ENCODE data around the gene EEFSEC. TPM values are rescaled to one million over a fixed set of nuclear protein-coding genes. Genes with fewer than 3 reads are reported as not detected.

EEFSEC gene, protein sequence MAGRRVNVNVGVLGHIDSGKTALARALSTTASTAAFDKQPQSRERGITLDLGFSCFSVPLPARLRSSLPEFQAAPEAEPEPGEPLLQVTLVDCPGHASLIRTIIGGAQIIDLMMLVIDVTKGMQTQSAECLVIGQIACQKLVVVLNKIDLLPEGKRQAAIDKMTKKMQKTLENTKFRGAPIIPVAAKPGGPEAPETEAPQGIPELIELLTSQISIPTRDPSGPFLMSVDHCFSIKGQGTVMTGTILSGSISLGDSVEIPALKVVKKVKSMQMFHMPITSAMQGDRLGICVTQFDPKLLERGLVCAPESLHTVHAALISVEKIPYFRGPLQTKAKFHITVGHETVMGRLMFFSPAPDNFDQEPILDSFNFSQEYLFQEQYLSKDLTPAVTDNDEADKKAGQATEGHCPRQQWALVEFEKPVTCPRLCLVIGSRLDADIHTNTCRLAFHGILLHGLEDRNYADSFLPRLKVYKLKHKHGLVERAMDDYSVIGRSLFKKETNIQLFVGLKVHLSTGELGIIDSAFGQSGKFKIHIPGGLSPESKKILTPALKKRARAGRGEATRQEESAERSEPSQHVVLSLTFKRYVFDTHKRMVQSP
- 14.3 and 15.6 TPM in 2 replicates for total RNA-seq
- long read RNA-seq, partial matches to known transcripts, result 0 of 5 reads
- long read RNA-seq, other reads (novel, unspliced or antisense), result 2 of 5 reads

DNA sequence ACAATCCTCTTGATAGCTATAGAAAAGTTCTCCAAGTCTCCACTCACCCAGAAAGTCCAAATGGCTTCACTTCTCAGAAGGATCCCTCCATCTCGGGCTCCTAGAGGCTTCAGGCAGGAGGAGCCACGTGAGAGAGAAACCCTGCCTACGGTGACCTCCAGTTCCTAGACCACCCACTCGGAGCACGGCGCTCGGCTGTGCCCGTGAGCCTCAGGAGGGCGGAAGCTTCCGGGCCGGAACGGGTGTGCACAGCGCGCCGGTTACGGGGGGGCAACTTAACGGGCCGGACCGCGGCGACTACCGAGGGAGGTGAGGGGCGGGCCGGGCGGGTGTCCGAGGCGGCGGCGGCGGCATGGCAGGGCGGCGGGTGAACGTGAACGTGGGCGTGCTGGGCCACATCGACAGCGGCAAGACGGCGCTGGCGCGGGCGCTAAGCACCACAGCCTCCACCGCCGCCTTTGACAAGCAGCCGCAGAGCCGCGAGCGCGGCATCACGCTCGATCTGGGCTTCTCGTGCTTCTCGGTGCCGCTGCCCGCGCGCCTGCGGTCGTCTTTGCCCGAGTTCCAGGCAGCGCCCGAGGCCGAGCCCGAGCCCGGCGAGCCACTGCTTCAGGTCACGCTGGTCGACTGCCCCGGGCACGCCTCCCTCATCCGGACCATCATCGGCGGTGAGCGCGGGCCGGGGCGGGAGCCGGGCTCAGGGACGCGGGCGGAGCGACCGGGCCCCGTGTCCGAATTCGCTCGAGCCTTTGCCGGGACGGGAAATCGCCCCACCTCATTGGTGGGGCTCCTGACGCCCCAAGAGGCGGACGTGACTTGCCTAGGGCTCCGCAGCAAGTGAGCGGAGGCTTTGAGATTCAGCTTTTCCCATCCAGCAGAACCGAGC, at the start of gene EEFSEC:
TSS of gene EEFSEC (plus strand) at position 326 of the 886 bp plus-strand sequence. CDS start at position 353, 27 bp downstream.
- TF ChIP-seq, protein P1, sequence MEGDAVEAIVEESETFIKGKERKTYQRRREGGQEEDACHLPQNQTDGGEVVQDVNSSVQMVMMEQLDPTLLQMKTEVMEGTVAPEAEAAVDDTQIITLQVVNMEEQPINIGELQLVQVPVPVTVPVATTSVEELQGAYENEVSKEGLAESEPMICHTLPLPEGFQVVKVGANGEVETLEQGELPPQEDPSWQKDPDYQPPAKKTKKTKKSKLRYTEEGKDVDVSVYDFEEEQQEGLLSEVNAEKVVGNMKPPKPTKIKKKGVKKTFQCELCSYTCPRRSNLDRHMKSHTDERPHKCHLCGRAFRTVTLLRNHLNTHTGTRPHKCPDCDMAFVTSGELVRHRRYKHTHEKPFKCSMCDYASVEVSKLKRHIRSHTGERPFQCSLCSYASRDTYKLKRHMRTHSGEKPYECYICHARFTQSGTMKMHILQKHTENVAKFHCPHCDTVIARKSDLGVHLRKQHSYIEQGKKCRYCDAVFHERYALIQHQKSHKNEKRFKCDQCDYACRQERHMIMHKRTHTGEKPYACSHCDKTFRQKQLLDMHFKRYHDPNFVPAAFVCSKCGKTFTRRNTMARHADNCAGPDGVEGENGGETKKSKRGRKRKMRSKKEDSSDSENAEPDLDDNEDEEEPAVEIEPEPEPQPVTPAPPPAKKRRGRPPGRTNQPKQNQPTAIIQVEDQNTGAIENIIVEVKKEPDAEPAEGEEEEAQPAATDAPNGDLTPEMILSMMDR (IDR thresholded peaks at IDR 0.05), result no peak
- peak within 1 kb of the TSS; percentile 90 for H3K27ac Mint-ChIP-seq (ENCODE audit: unreplicated experiment)
- peak; percentile 90 for DNase-seq (ENCODE audit: extremely low spot score, unreplicated experiment)
- H3K27me3 Mint-ChIP-seq (ENCODE audit: unreplicated experiment), result peaks cover 6% of the 10 kb centered on the region
- peaks cover 22% of the 10 kb centered on the region for H3K36me3 Mint-ChIP-seq (ENCODE audit: unreplicated experiment)
- H3K9me3 Mint-ChIP-seq (ENCODE audit: unreplicated experiment), result peaks cover 14% of the 10 kb centered on the region
- peak within 1 kb of the TSS; percentile 90 for H3K4me3 Mint-ChIP-seq (ENCODE audit: unreplicated experiment)
- peaks cover 10% of the 10 kb centered on the region for H3K4me1 Mint-ChIP-seq (ENCODE audit: unreplicated experiment)

DNA sequence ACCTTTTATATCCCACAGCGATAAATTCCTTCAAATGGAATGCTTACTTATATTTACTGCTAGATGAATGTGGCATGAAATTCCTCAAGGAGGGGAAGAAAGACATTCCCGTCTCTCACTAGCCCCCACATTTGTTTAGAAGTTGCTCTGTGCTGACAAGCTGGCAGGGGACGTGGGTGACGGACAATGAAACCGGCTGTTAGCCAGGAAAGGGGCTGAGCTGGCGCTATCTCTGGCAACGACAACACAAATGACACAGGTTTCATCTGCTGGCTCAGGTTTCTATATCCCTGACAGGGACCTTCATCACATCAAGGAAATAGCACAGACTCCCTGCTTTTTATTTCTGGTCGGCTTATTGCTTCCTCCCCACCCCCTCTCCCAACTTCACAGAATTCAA, 45.4 kb upstream of the EEFSEC start:
- TF ChIP-seq, protein P1 (IDR thresholded peaks at IDR 0.05), result no peak
- peaks cover 21% of the 10 kb centered on the region for H3K4me1 Mint-ChIP-seq (ENCODE audit: unreplicated experiment)
- H3K27ac Mint-ChIP-seq (ENCODE audit: unreplicated experiment), result no peak overlapping the region
- no peaks in the 10 kb centered on the region for H3K27me3 Mint-ChIP-seq (ENCODE audit: unreplicated experiment)
- H3K9me3 Mint-ChIP-seq (ENCODE audit: unreplicated experiment), result no peaks in the 10 kb centered on the region
- no peak for DNase-seq (ENCODE audit: extremely low spot score, unreplicated experiment)
- no peak overlapping the region for H3K4me3 Mint-ChIP-seq (ENCODE audit: unreplicated experiment)
- H3K36me3 Mint-ChIP-seq (ENCODE audit: unreplicated experiment), result peaks cover 19% of the 10 kb centered on the region

DNA sequence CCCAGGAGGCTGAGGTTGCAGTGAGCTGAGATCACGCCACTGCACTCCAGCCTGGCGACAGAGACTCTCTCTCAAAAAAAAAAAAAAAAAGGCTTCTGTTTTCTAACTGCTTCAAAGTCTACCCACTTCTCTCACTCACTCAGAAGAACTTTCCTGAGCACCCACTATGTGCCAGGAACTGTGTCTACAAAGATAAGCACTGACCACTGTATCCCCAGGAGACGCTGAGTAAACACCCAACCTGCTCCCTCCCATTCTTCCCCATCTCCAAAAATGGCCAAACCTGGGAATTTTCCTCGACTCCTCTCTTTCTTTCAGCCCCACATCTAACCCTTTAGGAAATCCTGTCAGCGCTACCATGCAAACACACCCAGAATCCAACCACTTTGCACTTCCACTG, 42.1 kb upstream of the EEFSEC start:
- Mint-ChIP-seq H3K4me3 (ENCODE audit: unreplicated experiment) (no peak overlapping the region), H3K27ac (ENCODE audit: unreplicated experiment) (peak overlapping the region; percentile 96)
- TF ChIP-seq, protein P1 (IDR thresholded peaks at IDR 0.05), result no peak

DNA sequence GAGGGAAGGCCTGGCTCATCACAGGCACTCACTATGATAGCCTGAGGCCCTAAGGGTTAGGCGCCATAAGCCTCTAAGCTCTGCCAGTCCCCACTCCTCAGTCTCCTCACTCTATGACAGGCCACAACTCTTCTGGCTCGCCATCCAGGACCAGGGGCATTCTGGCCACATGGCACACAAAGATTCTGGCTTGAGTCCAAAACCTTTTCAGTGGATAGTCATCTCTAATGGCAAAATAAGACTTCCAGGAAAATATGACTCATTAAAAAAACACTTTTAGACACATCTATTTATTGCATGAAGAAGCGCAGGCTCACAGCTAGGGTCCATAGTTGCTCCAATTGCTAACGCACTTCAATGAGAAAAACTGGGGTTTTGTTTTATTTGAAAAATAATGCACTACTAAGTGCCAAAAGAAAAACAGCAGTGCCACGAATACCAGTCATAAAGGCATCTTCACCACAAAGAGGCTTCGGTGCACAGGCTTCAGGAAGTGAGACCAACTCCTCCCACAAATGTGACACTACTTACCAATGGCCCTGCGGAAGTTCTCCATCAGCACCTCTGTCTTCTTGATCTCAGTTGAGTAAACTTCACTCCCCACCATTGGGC, 40.8 kb upstream of the EEFSEC start:
- H3K4me1 Mint-ChIP-seq (ENCODE audit: unreplicated experiment), result peaks cover 33% of the 10 kb centered on the region
- no peaks in the 10 kb centered on the region for H3K9me3 Mint-ChIP-seq (ENCODE audit: unreplicated experiment)
- peaks cover 23% of the 10 kb centered on the region for H3K36me3 Mint-ChIP-seq (ENCODE audit: unreplicated experiment)
- peak overlapping the region; percentile 36 for H3K4me3 Mint-ChIP-seq (ENCODE audit: unreplicated experiment)
- TF ChIP-seq, protein P1 (IDR thresholded peaks at IDR 0.05), result peak; percentile 26
- H3K27ac Mint-ChIP-seq (ENCODE audit: unreplicated experiment), result peak overlapping the region; percentile 96
- no peaks in the 10 kb centered on the region for H3K27me3 Mint-ChIP-seq (ENCODE audit: unreplicated experiment)
- DNase-seq (ENCODE audit: extremely low spot score, unreplicated experiment), result no peak

More for the DNA sequence above, 42.1 kb upstream of the EEFSEC start:
- no peak for DNase-seq (ENCODE audit: extremely low spot score, unreplicated experiment)
- Mint-ChIP-seq H3K9me3 (ENCODE audit: unreplicated experiment) (no peaks in the 10 kb centered on the region), H3K36me3 (ENCODE audit: unreplicated experiment) (peaks cover 29% of the 10 kb centered on the region), H3K4me1 (ENCODE audit: unreplicated experiment) (peaks cover 33% of the 10 kb centered on the region), H3K27me3 (ENCODE audit: unreplicated experiment) (no peaks in the 10 kb centered on the region)
